NK-92 (cell line): Measurements from ENCODE around the gene FGFBP1.

Source experiments
- DNase-seq: peaks from one replicate; lab custom pipeline; 2025; ENCODE audit not compliant: unreplicated experiment; lab: John Stamatoyannopoulos, UW

Gene FGFBP1

DNA sequence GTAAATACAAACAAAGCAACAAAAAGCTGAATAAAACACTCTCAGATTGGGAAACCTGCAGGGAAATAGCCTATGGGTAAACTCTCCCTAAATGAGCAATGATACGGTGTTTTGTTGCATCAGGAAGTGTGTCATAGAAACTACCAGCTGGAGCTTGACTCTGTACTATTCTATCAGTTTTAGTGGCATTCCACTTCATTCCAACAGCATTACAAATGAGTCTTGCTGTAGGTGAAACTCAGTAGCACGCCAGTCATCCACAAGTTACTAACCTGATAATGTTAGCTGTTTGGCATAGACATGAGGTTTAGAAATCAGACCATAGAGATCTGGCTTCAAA is 24.9 kb downstream of the FGFBP1 start:
- DNase-seq = no peak

DNA sequence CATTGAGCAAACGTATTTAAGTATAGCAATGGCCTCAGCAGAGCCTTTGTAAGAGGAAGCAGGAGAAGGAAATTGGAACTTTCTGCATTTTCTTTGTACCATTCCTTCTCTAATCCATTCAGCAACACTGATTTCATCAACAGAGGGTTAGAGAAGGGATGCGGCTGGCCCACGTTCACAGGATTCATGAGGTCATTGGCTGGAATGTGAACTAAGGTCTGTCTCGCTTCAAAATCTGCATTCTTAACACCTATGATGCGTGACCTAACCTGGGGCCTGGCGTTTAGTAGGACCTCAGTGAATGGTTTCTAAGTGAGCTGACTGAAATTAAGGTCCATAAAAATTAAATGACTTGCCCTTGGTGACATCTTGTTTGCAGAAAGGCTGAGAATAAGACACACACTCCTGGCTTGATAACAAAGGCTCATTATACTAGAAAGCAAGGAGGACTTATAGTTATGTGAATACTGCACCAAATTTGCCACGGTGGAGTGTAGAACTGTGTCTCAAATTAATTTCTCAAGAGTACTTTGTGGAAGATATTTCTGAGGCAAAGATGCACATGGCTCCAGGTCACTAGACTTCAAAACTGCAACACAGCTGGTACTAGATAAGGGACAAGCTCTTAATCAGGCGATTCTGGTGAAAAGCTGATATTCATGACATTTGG is 25.4 kb downstream of the FGFBP1 start:
- no peak for DNase-seq

DNA sequence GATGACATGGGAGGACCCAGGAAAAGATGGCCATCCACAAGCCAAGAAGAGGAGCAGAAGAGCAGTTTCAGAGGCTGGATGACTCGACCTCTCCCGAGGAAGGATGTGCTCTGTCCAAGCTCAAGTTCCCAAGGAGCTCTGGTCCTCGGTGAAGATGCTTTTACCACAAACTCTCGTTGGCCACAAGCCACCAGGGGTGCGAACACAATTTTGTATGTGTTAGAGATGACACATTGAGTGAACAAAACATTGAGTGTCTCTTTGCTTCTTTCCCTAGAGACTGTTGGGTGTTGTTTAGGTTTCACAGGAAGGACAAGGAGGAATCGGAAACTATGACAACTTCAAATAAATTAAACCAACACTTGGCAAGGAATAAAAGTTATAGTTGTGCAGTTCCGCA is 26.3 kb downstream of the FGFBP1 start:
- DNase-seq = no peak

DNA sequence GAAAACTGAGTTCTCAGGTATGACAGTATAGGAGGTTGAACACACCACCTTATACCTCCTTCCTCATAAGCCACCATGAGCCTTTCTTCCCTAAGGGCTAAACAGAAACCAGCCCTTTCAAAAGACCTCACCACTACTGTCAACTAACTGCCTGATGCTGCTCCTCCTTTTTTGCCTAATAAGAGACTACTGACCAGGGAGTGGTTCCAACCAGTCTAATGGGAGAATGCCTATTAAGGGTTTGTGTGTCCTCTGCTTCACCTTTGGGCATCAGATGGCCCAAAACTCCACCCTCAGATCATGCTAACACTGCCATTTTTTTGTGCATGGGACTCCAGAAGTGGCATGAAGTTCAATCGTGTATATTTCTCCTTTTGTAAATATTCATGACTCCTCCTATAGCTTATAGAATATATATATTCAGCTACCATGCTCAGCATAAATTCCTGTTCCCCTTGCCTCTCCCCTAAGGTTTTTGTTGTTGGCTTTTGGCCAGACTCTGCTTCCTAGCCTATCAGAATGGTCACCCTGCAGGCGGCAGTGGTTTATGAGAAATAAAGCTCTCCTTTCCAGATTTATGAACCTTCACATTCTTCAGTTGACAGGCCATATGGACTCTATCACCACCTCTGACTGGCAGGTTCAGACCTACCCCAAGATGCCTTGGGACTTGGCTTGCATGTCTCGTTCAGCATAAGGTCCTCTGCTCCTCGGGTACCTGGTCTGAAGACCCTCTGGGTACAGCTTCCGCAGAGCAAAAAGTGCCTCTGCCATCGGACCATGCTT is 28.2 kb downstream of the FGFBP1 start:
- DNase-seq = no peak

DNA sequence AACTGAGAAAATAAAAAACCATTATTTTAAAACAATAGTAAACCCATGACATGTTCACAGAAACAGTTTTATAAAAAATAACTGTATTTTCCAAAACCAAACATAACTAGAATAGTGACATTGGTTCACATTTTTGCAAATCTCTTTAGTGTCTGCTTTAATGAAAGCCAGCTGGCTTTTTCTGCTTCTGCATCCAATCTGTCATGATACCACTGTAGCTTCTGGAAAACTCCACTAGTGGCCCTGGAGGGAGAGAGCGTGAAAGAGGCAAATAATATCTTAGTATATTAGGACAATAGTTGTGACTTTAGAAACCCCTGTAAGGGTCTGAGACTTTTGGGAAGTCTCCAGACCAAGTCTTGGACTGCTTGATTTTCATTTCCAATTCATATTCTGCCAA is 31.1 kb downstream of the FGFBP1 start:
- no peak for DNase-seq

DNA sequence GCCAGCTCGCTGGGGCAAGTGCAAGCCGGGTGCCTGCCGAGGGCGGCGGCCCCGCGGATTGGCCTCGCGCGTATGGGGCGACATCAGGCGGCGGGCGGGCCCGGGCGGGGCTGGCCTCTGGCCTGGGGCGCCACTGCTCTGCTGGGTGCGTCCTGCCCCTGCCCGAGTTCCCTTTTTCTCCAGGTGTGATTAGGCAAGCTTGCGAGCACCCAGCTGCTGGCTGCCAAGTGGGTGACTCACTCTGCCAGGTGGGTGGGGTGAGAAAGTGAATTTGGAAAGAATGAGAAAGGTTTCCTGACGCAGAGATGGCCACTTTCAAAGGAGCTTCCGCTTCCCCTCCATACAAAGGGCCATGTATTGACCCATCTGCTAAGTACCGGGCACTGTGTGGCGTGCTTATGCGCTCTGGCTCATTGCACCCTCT is 32.5 kb downstream of the FGFBP1 start:
- no peak for DNase-seq

DNA sequence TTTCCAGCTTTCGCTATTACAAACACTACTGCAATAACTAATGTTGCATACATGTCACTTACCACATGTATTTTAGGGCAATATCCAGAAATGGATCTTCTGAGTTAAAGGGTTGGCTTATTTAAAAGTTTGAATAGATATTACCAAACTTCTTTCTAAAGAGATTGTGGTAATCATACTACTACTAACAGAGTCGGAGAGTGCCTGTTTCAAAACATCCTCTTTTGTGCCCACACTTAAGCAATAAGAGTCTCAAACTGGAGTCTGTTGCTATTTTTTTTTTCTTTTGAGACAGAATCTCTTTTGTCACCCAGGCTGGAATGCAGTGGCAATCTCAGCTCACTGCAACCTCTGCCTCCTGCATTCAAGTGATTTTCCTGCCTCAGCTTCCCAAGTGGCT is 35.8 kb downstream of the FGFBP1 start:
- no peak for DNase-seq

DNA sequence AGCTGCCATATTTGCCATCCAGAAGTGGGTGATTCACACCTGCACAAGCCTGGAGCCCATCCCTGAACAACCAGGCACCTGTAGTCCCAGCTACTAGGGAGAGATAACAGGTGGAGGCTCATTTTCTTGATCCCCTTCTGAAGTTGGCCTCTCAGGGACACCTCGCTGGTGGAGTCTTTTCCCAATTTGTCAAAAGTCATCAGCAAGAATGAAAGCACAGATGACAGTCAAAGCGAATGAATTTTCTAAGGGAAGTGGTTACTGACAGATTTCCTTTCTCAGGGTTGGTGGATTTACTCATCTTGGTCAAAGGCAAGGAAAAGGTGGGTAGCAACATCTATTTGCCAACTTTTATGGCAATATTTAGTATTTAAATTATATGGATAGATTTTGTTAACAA is 36.5 kb downstream of the FGFBP1 start:
- no peak for DNase-seq

DNA sequence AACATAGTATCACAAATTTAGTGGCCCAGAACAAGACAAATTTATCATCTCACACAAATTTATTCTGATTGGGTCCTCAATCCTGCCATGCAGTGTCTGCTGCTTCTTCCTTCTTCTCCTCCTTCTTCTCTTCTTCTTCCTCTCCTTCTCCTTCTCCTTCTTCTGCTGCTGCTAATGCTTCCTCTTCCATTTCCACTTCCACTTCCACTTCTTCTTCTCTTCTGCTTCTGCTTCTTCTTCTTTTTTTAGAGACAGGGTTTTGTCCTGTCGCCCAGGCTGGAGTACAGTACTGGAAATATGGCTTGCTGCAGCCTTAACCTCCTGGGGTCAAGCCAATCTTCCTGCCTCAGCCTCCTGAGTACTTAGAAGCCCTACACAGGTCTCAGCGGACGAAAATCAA is 37.5 kb downstream of the FGFBP1 start:
- no peak for DNase-seq

DNA sequence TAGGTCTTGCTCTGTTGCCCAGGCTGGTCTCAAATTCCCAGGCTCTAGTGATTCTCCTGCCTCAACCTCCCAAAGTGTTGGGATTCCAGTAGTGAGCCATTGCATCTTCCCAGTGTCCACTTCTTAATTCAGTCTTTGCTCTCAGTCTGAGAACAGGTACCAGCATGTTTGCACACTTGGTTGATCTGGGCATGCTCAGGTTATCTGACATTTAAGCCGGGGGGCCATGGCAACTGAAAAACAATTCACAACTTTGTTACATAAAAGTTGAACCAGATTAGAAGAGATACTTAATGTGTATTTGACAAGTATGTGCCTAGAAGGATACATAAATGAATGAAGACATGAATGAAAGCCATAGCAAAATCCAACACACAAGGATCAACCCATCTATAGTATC is 39.0 kb downstream of the FGFBP1 start:
- no peak for DNase-seq

DNA sequence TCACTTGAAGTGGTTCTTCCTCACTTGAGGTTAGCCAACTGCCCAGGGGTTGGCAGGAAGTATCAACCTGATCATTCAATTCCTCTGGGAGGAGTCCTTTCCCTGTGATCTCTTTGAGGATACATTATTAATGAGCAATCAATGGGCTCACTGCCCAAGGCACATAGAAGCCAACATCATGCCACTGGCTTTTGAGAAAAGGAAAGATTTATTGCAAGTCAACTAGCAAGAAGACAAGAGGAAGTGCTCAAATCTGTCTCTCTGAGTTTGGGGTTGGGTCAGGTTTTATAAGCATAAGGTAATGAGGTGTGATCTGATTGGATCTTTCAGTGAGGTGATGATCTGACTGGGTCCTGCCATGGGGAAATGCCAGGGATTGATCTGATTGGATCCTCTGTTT is 39.6 kb downstream of the FGFBP1 start:
- no peak for DNase-seq

DNA sequence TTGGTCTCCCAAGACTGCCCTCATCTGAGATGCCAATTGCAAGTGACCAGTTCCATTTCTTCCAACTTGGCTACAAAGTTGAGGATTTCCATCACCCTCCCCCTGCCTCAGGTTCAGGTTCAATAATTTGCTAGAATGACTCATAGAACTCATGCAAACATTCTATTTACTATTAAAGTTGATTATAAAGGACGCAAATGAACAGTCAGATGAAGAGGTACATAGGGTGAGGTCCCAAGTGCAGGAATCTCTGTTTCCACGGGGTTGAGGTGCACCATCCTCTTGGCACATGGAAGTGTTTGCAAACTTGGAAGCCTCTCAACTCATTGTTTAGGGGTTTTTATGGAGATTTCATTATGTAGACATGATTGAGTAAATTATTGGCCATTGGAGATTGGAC is 41.0 kb downstream of the FGFBP1 start:
- DNase-seq = no peak

DNA sequence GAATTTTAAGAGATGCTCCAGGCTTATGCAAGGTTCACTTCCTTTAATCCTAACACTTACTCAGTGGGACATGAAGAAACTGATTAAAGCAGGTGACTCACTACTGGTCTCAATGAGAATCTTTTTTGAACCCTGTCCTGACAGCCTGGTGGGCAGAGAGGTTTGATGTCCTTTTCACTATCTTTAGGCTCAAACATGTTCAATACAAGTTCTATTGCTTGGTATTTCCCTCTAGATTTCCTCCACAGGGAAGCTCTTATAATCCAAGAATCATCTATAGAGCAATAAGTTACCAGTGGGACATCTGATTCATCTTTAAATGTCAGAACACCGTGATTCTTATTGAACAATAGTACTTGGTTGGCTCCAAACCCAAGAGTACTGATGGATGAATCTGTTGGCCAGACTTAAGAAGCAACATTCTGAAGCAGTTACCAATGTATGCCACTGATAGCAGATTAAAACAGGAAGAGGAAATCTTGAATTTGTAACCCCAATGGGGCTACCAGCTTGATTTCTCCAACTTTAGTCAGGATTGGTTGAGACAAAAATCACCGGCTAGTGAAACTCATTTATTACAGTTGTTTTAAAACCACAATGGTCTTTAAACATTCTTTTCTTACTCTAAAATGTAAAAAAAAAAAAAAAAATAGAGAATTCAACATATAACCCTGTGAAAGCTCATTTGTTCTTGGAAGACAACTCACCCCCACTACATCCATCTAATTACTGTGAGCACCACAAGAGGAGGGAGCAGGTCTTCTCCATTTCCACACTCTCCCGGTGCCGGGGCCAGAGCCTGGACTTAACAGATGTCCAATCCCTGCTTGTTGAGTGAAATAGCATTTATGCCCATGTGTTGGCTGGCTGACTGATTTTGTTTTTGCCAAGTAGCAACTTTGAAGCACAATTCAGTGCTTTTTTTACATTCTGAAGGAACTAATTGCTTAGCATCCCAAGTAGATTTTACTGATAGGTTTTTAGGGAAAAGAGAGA is 43.3 kb downstream of the FGFBP1 start:
- DNase-seq = no peak

DNA sequence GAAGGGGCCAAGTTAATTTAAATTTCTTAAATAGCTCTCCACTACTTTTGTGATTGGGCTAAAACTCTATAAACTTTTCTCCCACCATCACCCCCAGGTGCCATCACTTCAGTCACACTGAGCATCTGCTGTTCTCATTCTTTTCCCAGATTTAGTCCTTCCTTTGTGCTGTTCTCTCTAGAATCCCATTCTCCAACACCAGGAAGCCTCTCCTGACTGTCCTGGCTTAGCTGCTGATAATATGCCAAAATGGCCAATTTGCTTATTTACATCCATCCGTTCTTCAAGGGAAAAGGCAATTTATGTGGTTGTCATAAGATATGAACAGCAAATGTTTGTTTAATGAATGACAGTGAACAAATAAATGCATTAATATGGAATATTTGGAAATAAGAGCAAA is 44.1 kb downstream of the FGFBP1 start:
- no peak for DNase-seq

DNA sequence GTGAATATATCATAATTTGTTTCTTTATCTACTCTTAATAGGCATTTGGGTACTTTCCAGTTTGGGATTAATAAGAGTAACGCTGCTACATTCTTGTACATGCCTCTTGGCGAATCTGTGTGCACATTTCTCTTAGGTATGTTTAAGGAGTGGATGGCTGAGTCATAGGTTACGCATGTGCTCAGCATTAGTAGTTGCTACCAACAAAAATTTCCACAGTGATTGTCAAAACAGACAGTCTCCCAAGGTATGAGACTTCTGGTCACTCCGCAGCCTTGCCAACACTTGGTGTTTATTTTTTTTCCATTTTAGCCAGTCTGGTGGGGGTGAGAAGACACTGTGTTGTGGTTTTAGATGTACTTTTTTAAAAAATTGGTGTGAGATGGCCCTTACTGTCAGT is 44.6 kb downstream of the FGFBP1 start:
- no peak for DNase-seq

DNA sequence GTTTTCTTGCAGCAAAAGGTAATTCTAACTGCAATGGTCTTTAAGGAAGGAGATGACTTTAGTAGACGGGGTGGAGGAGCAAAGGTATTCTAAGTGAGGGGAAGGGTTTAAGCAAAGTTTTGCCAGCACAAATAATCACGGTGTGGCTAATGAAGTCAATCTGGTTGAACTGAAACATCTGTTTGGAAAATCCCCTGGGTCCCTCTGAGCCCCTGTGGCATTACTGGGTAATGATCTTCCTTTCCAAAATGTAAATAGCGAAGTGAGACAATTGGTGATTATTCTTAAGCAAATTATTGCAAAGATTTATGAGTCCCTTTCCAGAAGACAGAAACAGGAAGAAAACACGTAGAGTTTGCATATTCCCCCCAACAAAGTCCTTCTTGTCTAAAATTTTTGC is 47.2 kb downstream of the FGFBP1 start:
- no peak for DNase-seq

DNA sequence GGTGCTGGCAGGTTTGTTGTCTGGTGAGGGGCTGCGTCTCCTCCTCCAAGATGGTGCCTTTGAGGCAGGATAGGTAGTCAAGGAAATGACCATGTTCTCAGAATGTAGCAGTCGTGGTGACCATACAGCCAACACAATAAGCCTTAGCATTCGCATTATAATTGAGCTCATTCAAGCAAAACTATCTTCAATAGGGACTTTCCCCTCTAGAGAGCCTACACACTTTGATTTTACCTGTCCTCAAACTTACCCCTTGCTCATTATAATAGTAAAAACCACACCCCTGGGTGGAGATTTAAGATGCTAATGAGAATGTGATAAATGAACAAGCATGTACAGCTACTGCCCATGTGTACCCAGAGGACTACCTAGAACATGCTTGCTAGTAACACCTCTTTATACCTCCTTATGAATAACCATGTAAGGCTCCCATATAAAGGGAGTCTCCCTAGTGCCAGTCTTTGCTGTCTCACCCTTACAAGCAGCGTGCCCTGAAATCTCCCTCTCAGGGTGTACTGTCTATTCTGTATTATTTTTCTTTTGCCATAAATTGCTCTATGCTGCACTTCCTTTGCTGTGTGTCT is 48.2 kb downstream of the FGFBP1 start:
- DNase-seq = no peak

DNA sequence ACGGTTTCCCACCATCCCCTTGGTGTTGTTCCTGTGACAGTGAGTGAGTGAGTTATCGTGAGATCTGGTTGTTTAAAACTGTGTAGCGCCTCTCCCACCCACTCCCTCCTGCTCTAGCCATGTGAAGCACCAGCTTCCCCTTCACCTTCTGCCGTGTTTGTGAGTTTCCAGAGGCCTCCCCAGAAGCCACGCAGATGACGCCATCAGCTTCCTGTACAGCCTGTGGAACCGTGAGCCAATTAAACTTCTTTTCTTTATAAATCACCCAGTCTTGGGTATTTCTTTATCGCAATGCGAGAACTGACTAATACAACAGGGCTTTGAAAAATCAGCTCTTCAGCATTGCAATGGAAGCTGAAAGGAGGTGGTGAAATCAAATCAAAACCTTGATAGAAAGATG is 50.0 kb downstream of the FGFBP1 start:
- no peak for DNase-seq
